WTC11 (cell line): ENCODE data around the gene AJAP1. TPM values are rescaled to one million over a fixed set of nuclear protein-coding genes. Genes with fewer than 3 reads are reported as not detected.

Source experiments
- ATAC-seq: fragments of 200-7000 bp; cut with Tn5 transposase; 2 replicates; pipeline ENCODE4 v1.10.0; 2021; ENCODE audit warnings: mild to moderate bottlenecking, moderate library complexity
- CTCF ChIA-PET: fragments of 300-600 bp; sonication (Branson Sonifier 250); formaldehyde crosslinking; loops from one replicate; lab custom pipeline; 2021; ENCODE audit warnings: antibody characterized with exemption; lab: Charles Lee
- POLR2A ChIA-PET: fragments of 350-600 bp; sonication (Branson Sonifier 250); formaldehyde crosslinking; loops from one replicate; lab custom pipeline; 2021; ENCODE audit warnings: antibody characterized with exemption; lab: Charles Lee
- DNase-seq: peaks from one replicate; pipeline ENCODE4 v3.0.0; 2021; ENCODE audit warnings: low spot score
- H3K27ac Mint-ChIP-seq: 2 replicates; pipeline ENCODE4 v1.8.0; 2021; ENCODE audit warnings: mixed read lengths
- H3K27me3 Mint-ChIP-seq: 2 replicates; pipeline ENCODE4 v1.8.0; 2021; ENCODE audit warnings: low read depth, mild to moderate bottlenecking, moderate library complexity, mixed read lengths
- H3K36me3 Mint-ChIP-seq: 2 replicates; pipeline ENCODE4 v1.8.0; 2021; ENCODE audit warnings: mixed read lengths
- H3K4me1 Mint-ChIP-seq: 2 replicates; pipeline ENCODE4 v1.8.0; 2022; ENCODE audit warnings: mixed read lengths
- H3K4me3 Mint-ChIP-seq: 2 replicates; pipeline ENCODE4 v1.8.0; 2021; ENCODE audit warnings: mild to moderate bottlenecking, moderate library complexity, mixed read lengths
- H3K9me3 Mint-ChIP-seq: 2 replicates; pipeline ENCODE4 v1.8.0; 2021; ENCODE audit warnings: mixed read lengths
- ATF3 ChIP-seq: sonication (generic); formaldehyde crosslinking; conservative IDR thresholded peaks from 2 replicates; pipeline ENCODE4 v1.8.1; 2022; ENCODE audit warnings: mild to moderate bottlenecking, missing genetic modification reagents
- CBFB ChIP-seq: sonication (generic); formaldehyde crosslinking; IDR thresholded peaks from 2 replicates; pipeline ENCODE4 v1.8.1; 2022; ENCODE audit warnings: mild to moderate bottlenecking, low read depth, missing genetic modification reagents
- E2F4 ChIP-seq: sonication (generic); formaldehyde crosslinking; IDR thresholded peaks from 2 replicates; pipeline ENCODE4 v1.8.1; 2022; ENCODE audit warnings: low read depth, mild to moderate bottlenecking, moderate library complexity, missing genetic modification reagents, borderline replicate concordance
- EMX1 ChIP-seq: fragments of 250-450 bp; sonication (Bioruptor Pico); IDR thresholded peaks from 2 replicates; pipeline ENCODE4 v1.8.0; 2021; ENCODE audit warnings: mild to moderate bottlenecking
- ESRRA ChIP-seq: sonication (generic); formaldehyde crosslinking; IDR thresholded peaks from 2 replicates; pipeline ENCODE4 v1.8.1; 2022; ENCODE audit warnings: mild to moderate bottlenecking, missing genetic modification reagents, borderline replicate concordance
- GABPB1 ChIP-seq: sonication (generic); formaldehyde crosslinking; IDR thresholded peaks from 2 replicates; pipeline ENCODE4 v1.8.1; 2023; ENCODE audit warnings: mild to moderate bottlenecking, missing genetic modification reagents
- GTF2I ChIP-seq: fragments of 250-450 bp; sonication (Bioruptor Pico); conservative IDR thresholded peaks from 2 replicates; pipeline ENCODE4 v1.4.0; 2021; ENCODE audit warnings: mild to moderate bottlenecking
- JUN ChIP-seq: sonication (generic); formaldehyde crosslinking; IDR thresholded peaks from 2 replicates; pipeline ENCODE4 v1.8.0; 2023; ENCODE audit warnings: mild to moderate bottlenecking, missing genetic modification reagents
- MLX ChIP-seq: sonication (generic); formaldehyde crosslinking; IDR thresholded peaks from 2 replicates; pipeline ENCODE4 v1.8.1; 2023; ENCODE audit warnings: mild to moderate bottlenecking, missing genetic modification reagents, moderate library complexity
- MXD4 ChIP-seq: fragments of 250-450 bp; sonication (Bioruptor Pico); IDR thresholded peaks from 2 replicates; pipeline ENCODE4 v1.8.0; 2021; ENCODE audit warnings: mild to moderate bottlenecking, moderate library complexity, borderline replicate concordance
- MYBL2 ChIP-seq: sonication (generic); formaldehyde crosslinking; IDR thresholded peaks from 2 replicates; pipeline ENCODE4 v1.8.1; 2023; ENCODE audit warnings: mild to moderate bottlenecking, moderate library complexity, missing genetic modification reagents
- OVOL2 ChIP-seq: fragments of 250-450 bp; sonication (Bioruptor Pico); IDR thresholded peaks from 2 replicates; pipeline ENCODE4 v1.9.0; 2021; ENCODE audit warnings: mild to moderate bottlenecking, borderline replicate concordance
- PRRX2 ChIP-seq: fragments of 250-450 bp; sonication (Bioruptor Pico); IDR thresholded peaks from 2 replicates; pipeline ENCODE4 v1.8.0; 2021; ENCODE audit warnings: mild to moderate bottlenecking
- SMAD4 ChIP-seq: sonication (generic); formaldehyde crosslinking; IDR thresholded peaks from 2 replicates; pipeline ENCODE4 v1.8.0; 2022; ENCODE audit warnings: mild to moderate bottlenecking, missing genetic modification reagents
- TCF7 ChIP-seq: sonication (generic); formaldehyde crosslinking; IDR thresholded peaks from 2 replicates; pipeline ENCODE4 v1.8.0; 2022; ENCODE audit warnings: mild to moderate bottlenecking, low read depth, missing genetic modification reagents, moderate library complexity
- TEAD1 ChIP-seq: sonication (generic); formaldehyde crosslinking; IDR thresholded peaks from 2 replicates; pipeline ENCODE4 v1.8.0; 2022; ENCODE audit warnings: mild to moderate bottlenecking, missing genetic modification reagents
- TP53 ChIP-seq: sonication (generic); formaldehyde crosslinking; IDR thresholded peaks from 2 replicates; pipeline ENCODE4 v1.8.1; 2023; ENCODE audit warnings: mild to moderate bottlenecking, missing genetic modification reagents
- USF1 ChIP-seq: sonication (generic); formaldehyde crosslinking; IDR thresholded peaks from 2 replicates; pipeline ENCODE4 v1.8.0; 2022; ENCODE audit warnings: mild to moderate bottlenecking, missing genetic modification reagents
- ZBTB21 ChIP-seq: sonication (generic); formaldehyde crosslinking; IDR thresholded peaks from 2 replicates; pipeline ENCODE4 v1.8.1; 2023; ENCODE audit warnings: mild to moderate bottlenecking, missing genetic modification reagents, borderline replicate concordance
- total RNA-seq: library from RNA; stranded (reverse); gene quantifications from 3 replicates; pipeline ENCODE4 v1.2.3, GENCODE V29; 2021
- TF ChIP-seq, protein P1 (sequence below): sonication (generic); formaldehyde crosslinking; IDR thresholded peaks from 2 replicates; pipeline ENCODE4 v1.8.1; 2023; ENCODE audit warnings: mild to moderate bottlenecking, missing genetic modification reagents
- TF ChIP-seq, protein P2 (sequence below): fragments of 250-450 bp; sonication (Bioruptor Pico); IDR thresholded peaks from 2 replicates; pipeline ENCODE4 v1.9.0; 2021; ENCODE audit warnings: mild to moderate bottlenecking
- TF ChIP-seq, protein P3 (sequence below): fragments of 250-450 bp; sonication (Bioruptor Pico); conservative IDR thresholded peaks from 2 replicates; pipeline ENCODE4 v1.9.0; 2021; ENCODE audit warnings: mild to moderate bottlenecking
- TF ChIP-seq, protein P4 (sequence below): fragments of 250-450 bp; sonication (Bioruptor Pico); IDR thresholded peaks from 2 replicates; pipeline ENCODE4 v2.1.2; 2022; ENCODE audit warnings: mild to moderate bottlenecking, moderate library complexity

AJAP1 gene
- total RNA-seq, 1 experiment from 2014 or later = 2.1 TPM

DNA sequence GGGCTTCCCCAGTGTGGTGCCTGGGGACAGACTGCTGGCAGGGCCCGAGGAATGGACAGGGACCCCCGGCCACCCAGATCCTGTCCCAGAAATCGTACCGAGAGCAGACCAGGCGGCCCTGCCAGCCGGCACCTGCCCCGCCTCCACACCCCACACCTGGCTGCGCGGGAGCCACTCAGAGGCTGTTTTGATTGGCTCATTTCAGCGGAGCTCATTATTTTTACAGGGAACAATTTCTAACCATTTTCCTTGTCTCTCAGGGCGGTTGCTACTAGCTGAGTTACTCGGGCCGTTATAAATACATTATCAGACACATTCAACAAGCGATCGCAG, 39.3 kb upstream of the AJAP1 start:
- Mint-ChIP-seq H3K36me3 (peaks cover 67% of the 10 kb centered on the region), H3K4me1 (no peaks in the 10 kb centered on the region), H3K4me3 (no peak overlapping the region), H3K27ac (no peak overlapping the region), H3K27me3 (peaks cover 26% of the 10 kb centered on the region), H3K9me3 (peaks cover 68% of the 10 kb centered on the region)
- no peak for ATAC-seq
- POLR2A ChIA-PET = no interaction called here
- CTCF ChIA-PET = no interaction called here
- no peak for DNase-seq
- TF ChIP-seq GABPB1 = no peak
- TF ChIP-seq, protein P1, sequence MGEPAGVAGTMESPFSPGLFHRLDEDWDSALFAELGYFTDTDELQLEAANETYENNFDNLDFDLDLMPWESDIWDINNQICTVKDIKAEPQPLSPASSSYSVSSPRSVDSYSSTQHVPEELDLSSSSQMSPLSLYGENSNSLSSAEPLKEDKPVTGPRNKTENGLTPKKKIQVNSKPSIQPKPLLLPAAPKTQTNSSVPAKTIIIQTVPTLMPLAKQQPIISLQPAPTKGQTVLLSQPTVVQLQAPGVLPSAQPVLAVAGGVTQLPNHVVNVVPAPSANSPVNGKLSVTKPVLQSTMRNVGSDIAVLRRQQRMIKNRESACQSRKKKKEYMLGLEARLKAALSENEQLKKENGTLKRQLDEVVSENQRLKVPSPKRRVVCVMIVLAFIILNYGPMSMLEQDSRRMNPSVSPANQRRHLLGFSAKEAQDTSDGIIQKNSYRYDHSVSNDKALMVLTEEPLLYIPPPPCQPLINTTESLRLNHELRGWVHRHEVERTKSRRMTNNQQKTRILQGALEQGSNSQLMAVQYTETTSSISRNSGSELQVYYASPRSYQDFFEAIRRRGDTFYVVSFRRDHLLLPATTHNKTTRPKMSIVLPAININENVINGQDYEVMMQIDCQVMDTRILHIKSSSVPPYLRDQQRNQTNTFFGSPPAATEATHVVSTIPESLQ (CRISPR knock-in tag) = no peak
- TF ChIP-seq TEAD1 (CRISPR knock-in tag) = no peak
- TF ChIP-seq MYBL2 = no peak
- no peak for TF ChIP-seq JUN (CRISPR knock-in tag)
- no peak for TF ChIP-seq EMX1 (CRISPR knock-in tag)
- no peak for TF ChIP-seq ZBTB21
- no peak for TF ChIP-seq MLX (CRISPR knock-in tag)
- TF ChIP-seq OVOL2 (CRISPR knock-in tag) = no peak
- TF ChIP-seq MXD4 (CRISPR knock-in tag) = no peak
- TF ChIP-seq, protein P2, sequence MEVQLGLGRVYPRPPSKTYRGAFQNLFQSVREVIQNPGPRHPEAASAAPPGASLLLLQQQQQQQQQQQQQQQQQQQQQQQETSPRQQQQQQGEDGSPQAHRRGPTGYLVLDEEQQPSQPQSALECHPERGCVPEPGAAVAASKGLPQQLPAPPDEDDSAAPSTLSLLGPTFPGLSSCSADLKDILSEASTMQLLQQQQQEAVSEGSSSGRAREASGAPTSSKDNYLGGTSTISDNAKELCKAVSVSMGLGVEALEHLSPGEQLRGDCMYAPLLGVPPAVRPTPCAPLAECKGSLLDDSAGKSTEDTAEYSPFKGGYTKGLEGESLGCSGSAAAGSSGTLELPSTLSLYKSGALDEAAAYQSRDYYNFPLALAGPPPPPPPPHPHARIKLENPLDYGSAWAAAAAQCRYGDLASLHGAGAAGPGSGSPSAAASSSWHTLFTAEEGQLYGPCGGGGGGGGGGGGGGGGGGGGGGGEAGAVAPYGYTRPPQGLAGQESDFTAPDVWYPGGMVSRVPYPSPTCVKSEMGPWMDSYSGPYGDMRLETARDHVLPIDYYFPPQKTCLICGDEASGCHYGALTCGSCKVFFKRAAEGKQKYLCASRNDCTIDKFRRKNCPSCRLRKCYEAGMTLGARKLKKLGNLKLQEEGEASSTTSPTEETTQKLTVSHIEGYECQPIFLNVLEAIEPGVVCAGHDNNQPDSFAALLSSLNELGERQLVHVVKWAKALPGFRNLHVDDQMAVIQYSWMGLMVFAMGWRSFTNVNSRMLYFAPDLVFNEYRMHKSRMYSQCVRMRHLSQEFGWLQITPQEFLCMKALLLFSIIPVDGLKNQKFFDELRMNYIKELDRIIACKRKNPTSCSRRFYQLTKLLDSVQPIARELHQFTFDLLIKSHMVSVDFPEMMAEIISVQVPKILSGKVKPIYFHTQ (CRISPR knock-in tag) = no peak
- no peak for TF ChIP-seq ATF3 (CRISPR knock-in tag)
- TF ChIP-seq ESRRA (CRISPR knock-in tag) = no peak
- no peak for TF ChIP-seq USF1 (CRISPR knock-in tag)
- no peak for TF ChIP-seq GTF2I (CRISPR knock-in tag)
- TF ChIP-seq SMAD4 = no peak
- no peak for TF ChIP-seq TP53 (CRISPR knock-in tag)
- TF ChIP-seq PRRX2 (CRISPR knock-in tag) = no peak
- no peak for TF ChIP-seq CBFB (CRISPR knock-in tag)

- CTCF ChIA-PET = no interaction called here
- no peak for TF ChIP-seq TCF7 (CRISPR knock-in tag)
- TF ChIP-seq GTF2I (CRISPR knock-in tag) = no peak
- TF ChIP-seq ESRRA (CRISPR knock-in tag) = no peak
- TF ChIP-seq, protein P3, sequence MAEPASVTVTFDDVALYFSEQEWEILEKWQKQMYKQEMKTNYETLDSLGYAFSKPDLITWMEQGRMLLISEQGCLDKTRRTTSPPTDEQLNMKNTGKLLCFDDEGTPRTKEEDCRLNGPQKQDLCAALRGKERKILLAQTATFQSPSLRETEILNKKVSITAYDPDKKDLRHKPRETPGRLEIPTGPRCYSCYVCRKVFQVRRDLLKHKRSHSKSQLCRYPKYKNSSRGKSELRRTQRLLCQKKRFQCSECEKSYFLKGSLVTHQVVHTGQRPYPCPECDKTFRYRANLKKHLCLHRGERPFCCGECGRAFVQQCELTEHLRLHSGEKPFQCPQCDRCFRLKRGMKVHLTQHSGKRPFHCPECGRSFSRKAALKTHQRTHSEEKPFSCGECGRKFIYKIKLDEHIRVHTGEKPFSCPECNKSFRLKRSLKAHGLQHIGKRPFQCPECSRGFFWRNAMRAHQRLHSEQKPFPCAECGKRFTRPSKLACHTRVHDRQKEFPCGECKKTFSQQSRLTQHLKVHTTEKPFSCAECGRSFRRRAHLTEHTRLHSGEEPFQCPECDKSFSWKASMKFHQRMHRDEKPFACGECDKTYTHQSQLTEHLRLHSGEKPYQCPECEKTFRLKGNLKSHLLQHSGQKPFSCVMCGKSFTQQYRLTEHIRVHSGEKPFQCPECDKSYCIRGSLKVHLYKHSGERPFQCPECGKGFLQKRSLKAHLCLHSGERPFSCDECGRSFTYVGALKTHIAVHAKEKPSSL (CRISPR knock-in tag) = no peak
- TF ChIP-seq, protein P4, sequence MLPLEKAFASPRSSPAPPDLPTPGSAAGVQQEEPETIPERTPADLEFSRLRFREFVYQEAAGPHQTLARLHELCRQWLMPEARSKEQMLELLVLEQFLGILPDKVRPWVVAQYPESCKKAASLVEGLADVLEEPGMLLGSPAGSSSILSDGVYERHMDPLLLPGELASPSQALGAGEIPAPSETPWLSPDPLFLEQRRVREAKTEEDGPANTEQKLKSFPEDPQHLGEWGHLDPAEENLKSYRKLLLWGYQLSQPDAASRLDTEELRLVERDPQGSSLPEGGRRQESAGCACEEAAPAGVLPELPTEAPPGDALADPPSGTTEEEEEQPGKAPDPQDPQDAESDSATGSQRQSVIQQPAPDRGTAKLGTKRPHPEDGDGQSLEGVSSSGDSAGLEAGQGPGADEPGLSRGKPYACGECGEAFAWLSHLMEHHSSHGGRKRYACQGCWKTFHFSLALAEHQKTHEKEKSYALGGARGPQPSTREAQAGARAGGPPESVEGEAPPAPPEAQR = no peak
- no peak for TF ChIP-seq TEAD1 (CRISPR knock-in tag)
- no peak for TF ChIP-seq MLX (CRISPR knock-in tag)
- no peak for TF ChIP-seq E2F4 (CRISPR knock-in tag)
Observed at GRCh38 chr1:4615501-4615900, 38.9 kb upstream of the AJAP1 start.

More at GRCh38 chr1:4615501-4615900, 38.9 kb upstream of the AJAP1 start:
- POLR2A ChIA-PET = no interaction called here
- Mint-ChIP-seq H3K4me1 (no peaks in the 10 kb centered on the region), H3K27ac (no peak overlapping the region), H3K4me3 (no peak overlapping the region), H3K27me3 (peaks cover 22% of the 10 kb centered on the region), H3K36me3 (peaks cover 65% of the 10 kb centered on the region), H3K9me3 (peaks cover 64% of the 10 kb centered on the region)
- ATAC-seq (no peak), DNase-seq (no peak)
